Astrocyte (in vitro differentiated cells and primary cell): ENCODE data around the gene L1CAM. TPM values are rescaled to one million over a fixed set of nuclear protein-coding genes. Genes with fewer than 3 reads are reported as not detected.

Experiments used
- DNase-seq: peaks from one replicate; pipeline ENCODE4 v3.0.0-alpha.2; 2010; ENCODE audit warnings: low read depth
- FAIRE-seq: peaks from 2 replicates; lab custom pipeline; 2011; peaks lifted over from hg19 to GRCh38; lab: Jason Lieb, UNC
- H2AFZ ChIP-seq: 2 replicates; pipeline ENCODE4 v1.6.0; 2012; ENCODE audit warnings: low read depth, low read length, inconsistent platforms
- H3K27ac ChIP-seq: 2 replicates; pipeline ENCODE4 v1.5.1; 2011; ENCODE audit warnings: low read depth, low read length, inconsistent platforms
- H3K27me3 ChIP-seq: 2 replicates; pipeline ENCODE4 v1.6.0; 2011; ENCODE audit warnings: low read length, inconsistent platforms; ENCODE audit not compliant: insufficient read depth
- H3K36me3 ChIP-seq: 2 replicates; pipeline ENCODE4 v1.5.1; 2011; ENCODE audit warnings: low read length, inconsistent platforms; ENCODE audit not compliant: insufficient read depth
- H3K4me1 ChIP-seq: 2 replicates; pipeline ENCODE4 v1.5.1; 2011; ENCODE audit warnings: low read length, inconsistent platforms; ENCODE audit not compliant: insufficient read depth
- H3K4me2 ChIP-seq: 2 replicates; pipeline ENCODE4 v1.6.0; 2012; ENCODE audit warnings: low read length, inconsistent platforms
- H3K4me3 ChIP-seq: 2 replicates; pipeline ENCODE4 v1.5.1; 2011; ENCODE audit warnings: low read depth, mild to moderate bottlenecking, low read length, inconsistent platforms; ENCODE audit not compliant: insufficient read depth
- H3K79me2 ChIP-seq: 2 replicates; pipeline ENCODE4 v1.6.0; 2012; ENCODE audit warnings: mild to moderate bottlenecking, low read length, inconsistent platforms; ENCODE audit not compliant: insufficient read depth
- H3K9ac ChIP-seq: 2 replicates; pipeline ENCODE4 v1.6.0; 2012; ENCODE audit warnings: mild to moderate bottlenecking, low read length, inconsistent platforms
- H3K9me3 ChIP-seq: 2 replicates; pipeline ENCODE4 v1.5.1; 2012; ENCODE audit warnings: low read depth, mild to moderate bottlenecking, low read length, inconsistent platforms; ENCODE audit not compliant: insufficient read depth
- H4K20me1 ChIP-seq: 2 replicates; pipeline ENCODE4 v1.6.0; 2012; ENCODE audit warnings: low read length, inconsistent platforms; ENCODE audit not compliant: insufficient read depth
- H3K27ac Mint-ChIP-seq: one replicate; pipeline ENCODE4 v1.8.0; 2021; ENCODE audit warnings: mild to moderate bottlenecking, mixed read lengths; ENCODE audit not compliant: unreplicated experiment
- H3K27me3 Mint-ChIP-seq: one replicate; pipeline ENCODE4 v1.8.0; 2021; ENCODE audit warnings: low read depth, mixed read lengths; ENCODE audit not compliant: unreplicated experiment
- H3K36me3 Mint-ChIP-seq: one replicate; pipeline ENCODE4 v1.8.0; 2021; ENCODE audit warnings: low read depth, mixed read lengths; ENCODE audit not compliant: unreplicated experiment
- H3K4me1 Mint-ChIP-seq: one replicate; pipeline ENCODE4 v1.8.0; 2021; ENCODE audit warnings: low read depth, mixed read lengths; ENCODE audit not compliant: unreplicated experiment
- H3K4me3 Mint-ChIP-seq: one replicate; pipeline ENCODE4 v1.8.0; 2021; ENCODE audit warnings: mild to moderate bottlenecking, moderate library complexity, mixed read lengths; ENCODE audit not compliant: unreplicated experiment
- H3K9me3 Mint-ChIP-seq: one replicate; pipeline ENCODE4 v1.8.0; 2021; ENCODE audit warnings: mild to moderate bottlenecking, mixed read lengths; ENCODE audit not compliant: unreplicated experiment
- EZH2 ChIP-seq: IDR thresholded peaks from 2 replicates; pipeline ENCODE4 v1.6.1; 2012; ENCODE audit warnings: mild to moderate bottlenecking, low read length, inconsistent platforms; ENCODE audit not compliant: insufficient read depth
- total RNA-seq: library from RNA; stranded (reverse); gene quantifications from 2 replicates; pipeline ENCODE4 v1.2.1, GENCODE V29; 2021
- TF ChIP-seq, protein P1 (sequence below): IDR thresholded peaks from 2 replicates; pipeline ENCODE4 v1.5.1; 2011; ENCODE audit warnings: low read depth, mild to moderate bottlenecking, inconsistent platforms, low read length, moderate library complexity; ENCODE audit not compliant: insufficient read depth

The L1CAM gene
- total RNA-seq, 1 donor from 2014 or later: 347 TPM

DNA sequence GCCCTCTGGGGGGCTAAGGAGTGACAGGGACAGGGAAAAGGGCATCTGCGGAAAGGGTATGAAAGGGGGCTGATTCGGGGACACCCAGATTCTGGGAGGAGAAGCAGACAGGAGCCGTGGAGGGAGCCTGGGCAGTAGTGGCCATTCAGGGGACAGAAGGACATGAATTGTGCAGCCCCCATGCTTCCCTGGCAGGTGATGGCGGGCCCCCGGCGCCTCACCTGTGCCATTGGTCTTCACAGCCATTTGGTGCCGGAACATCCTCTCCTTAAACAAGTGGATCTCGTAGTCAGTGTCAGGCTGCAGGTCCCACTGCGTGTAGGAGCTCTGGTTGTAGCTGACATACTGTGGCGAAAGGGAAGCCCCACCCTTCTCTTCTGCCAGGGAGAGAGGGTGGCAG lies 21.9 kb downstream of the L1CAM start:
- Histone ChIP-seq H3K9ac (no peak overlapping the region), H3K4me3 (no peak overlapping the region), H3K79me2 (no peaks in the 10 kb centered on the region), H4K20me1 (no peaks in the 10 kb centered on the region), H3K36me3 (no peaks in the 10 kb centered on the region), H3K27me3 (no peaks in the 10 kb centered on the region), H3K4me1 (no peaks in the 10 kb centered on the region), H3K9me3 (no peaks in the 10 kb centered on the region), H2AFZ (no peak overlapping the region), H3K27ac (no peak overlapping the region), H3K4me2 (no peak overlapping the region)
- Mint-ChIP-seq H3K27ac (no peak overlapping the region), H3K36me3 (peaks cover 5% of the 10 kb centered on the region), H3K9me3 (no peaks in the 10 kb centered on the region), H3K4me3 (no peak overlapping the region), H3K4me1 (no peaks in the 10 kb centered on the region), H3K27me3 (no peaks in the 10 kb centered on the region)
- TF ChIP-seq, protein P1, sequence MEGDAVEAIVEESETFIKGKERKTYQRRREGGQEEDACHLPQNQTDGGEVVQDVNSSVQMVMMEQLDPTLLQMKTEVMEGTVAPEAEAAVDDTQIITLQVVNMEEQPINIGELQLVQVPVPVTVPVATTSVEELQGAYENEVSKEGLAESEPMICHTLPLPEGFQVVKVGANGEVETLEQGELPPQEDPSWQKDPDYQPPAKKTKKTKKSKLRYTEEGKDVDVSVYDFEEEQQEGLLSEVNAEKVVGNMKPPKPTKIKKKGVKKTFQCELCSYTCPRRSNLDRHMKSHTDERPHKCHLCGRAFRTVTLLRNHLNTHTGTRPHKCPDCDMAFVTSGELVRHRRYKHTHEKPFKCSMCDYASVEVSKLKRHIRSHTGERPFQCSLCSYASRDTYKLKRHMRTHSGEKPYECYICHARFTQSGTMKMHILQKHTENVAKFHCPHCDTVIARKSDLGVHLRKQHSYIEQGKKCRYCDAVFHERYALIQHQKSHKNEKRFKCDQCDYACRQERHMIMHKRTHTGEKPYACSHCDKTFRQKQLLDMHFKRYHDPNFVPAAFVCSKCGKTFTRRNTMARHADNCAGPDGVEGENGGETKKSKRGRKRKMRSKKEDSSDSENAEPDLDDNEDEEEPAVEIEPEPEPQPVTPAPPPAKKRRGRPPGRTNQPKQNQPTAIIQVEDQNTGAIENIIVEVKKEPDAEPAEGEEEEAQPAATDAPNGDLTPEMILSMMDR: no peak
- TF ChIP-seq EZH2: no peak
- FAIRE-seq: no peak
- no peak for DNase-seq

DNA sequence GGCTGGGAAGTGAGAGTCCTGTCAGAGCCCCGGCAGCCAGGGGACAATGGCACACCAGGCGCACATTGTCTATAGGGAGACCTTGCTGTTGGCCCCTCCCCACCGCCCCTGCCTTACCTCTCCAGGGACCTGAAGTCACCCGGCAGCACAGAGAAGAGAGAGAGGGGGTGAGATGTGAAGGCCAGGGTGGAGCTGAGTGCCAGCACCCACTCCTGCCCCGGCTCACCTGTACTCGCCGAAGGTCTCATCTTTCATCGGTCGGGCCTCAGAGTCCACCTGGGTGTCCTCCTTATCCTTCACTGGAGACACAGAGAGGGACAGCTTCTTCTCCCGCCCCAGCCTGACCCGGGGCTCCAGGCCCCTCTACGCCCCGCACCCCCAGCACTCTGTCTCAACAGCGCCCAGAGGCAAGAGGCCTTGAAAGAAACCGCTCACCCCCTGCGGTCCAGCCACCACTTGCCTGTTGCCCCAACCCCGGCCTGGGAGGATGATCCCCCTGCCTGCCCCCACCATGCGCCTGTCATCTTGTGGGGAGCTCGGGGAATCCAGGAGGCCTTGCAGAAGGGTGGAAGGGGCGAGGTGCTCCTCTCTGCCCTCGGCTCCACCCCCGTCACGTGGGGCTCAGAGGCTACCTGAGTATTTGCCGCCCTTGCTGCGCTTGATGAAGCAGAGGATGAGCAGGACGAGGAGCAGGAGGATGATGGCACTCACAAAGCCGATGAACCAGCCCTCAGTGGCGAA lies 22.6 kb downstream of the L1CAM start:
- H3K4me3 Mint-ChIP-seq: no peak overlapping the region
- H4K20me1 ChIP-seq: no peaks in the 10 kb centered on the region
- no peaks in the 10 kb centered on the region for H3K27me3 Mint-ChIP-seq
- no peaks in the 10 kb centered on the region for H3K27me3 ChIP-seq
- FAIRE-seq (no peak), DNase-seq (no peak)
- no peak overlapping the region for H3K9ac ChIP-seq
- no peak overlapping the region for H3K27ac Mint-ChIP-seq
- no peaks in the 10 kb centered on the region for H3K9me3 Mint-ChIP-seq
- peaks cover 5% of the 10 kb centered on the region for H3K36me3 Mint-ChIP-seq
- no peaks in the 10 kb centered on the region for H3K79me2 ChIP-seq
- H3K36me3 ChIP-seq: no peaks in the 10 kb centered on the region
- no peak overlapping the region for H2AFZ ChIP-seq
- no peaks in the 10 kb centered on the region for H3K4me1 ChIP-seq
- no peaks in the 10 kb centered on the region for H3K4me1 Mint-ChIP-seq
- no peak overlapping the region for H3K4me3 ChIP-seq
- H3K9me3 ChIP-seq: no peaks in the 10 kb centered on the region
- no peak overlapping the region for H3K27ac ChIP-seq
- TF ChIP-seq EZH2: no peak
- TF ChIP-seq, protein P1: no peak
- no peak overlapping the region for H3K4me2 ChIP-seq
